Osteoblast (primary cell): ENCODE data around the gene GJD2. TPM values are rescaled to one million over a fixed set of nuclear protein-coding genes. Genes with fewer than 3 reads are reported as not detected.

ENCODE experiments used
- DNase-seq: peaks from one replicate; pipeline ENCODE4 v3.0.0; 2011; ENCODE audit warnings: low spot score, mixed read lengths; ENCODE audit not compliant: insufficient read length; ENCODE audit errors: missing footprints
- H2AFZ ChIP-seq: 2 replicates; pipeline ENCODE4 v1.6.0; 2011; ENCODE audit warnings: mild to moderate bottlenecking, low read length
- H3K27ac ChIP-seq: 2 replicates; pipeline ENCODE4 v1.5.1; 2011; ENCODE audit warnings: mild to moderate bottlenecking, low read depth, low read length, moderate library complexity
- H3K27me3 ChIP-seq: 2 replicates; pipeline ENCODE4 v1.6.0; 2012; ENCODE audit warnings: mild to moderate bottlenecking, control low read depth, inconsistent platforms, low read length, moderate library complexity; ENCODE audit not compliant: insufficient read depth
- H3K36me3 ChIP-seq: 2 replicates; pipeline ENCODE4 v1.5.1; 2011; ENCODE audit warnings: mild to moderate bottlenecking, low read length, control low read depth, moderate library complexity; ENCODE audit not compliant: insufficient read depth
- H3K4me1 ChIP-seq: 2 replicates; pipeline ENCODE4 v1.5.1; 2011; ENCODE audit warnings: mild to moderate bottlenecking, low read length, control low read depth, moderate library complexity; ENCODE audit not compliant: insufficient read depth
- H3K4me2 ChIP-seq: 2 replicates; pipeline ENCODE4 v1.6.0; 2011; ENCODE audit warnings: mild to moderate bottlenecking, low read length; ENCODE audit not compliant: insufficient read depth
- H3K4me3 ChIP-seq: fragments of 200-600 bp; sonication (generic); 3 replicates; pipeline ENCODE4 v1.5.1; 2012; ENCODE audit warnings: mild to moderate bottlenecking, low read length, inconsistent platforms; ENCODE audit not compliant: insufficient read depth
- H3K79me2 ChIP-seq: 2 replicates; pipeline ENCODE4 v1.6.0; 2012; ENCODE audit warnings: mild to moderate bottlenecking, low read length, control low read depth, inconsistent platforms; ENCODE audit not compliant: insufficient read depth
- H3K9me3 ChIP-seq: 2 replicates; pipeline ENCODE4 v1.5.1; 2011; ENCODE audit warnings: low read depth, low read length, control low read depth
- H4K20me1 ChIP-seq: 2 replicates; pipeline ENCODE4 v1.6.0; 2012; ENCODE audit warnings: mild to moderate bottlenecking, low read length, control low read depth; ENCODE audit not compliant: insufficient read depth
- CTCF ChIP-seq: IDR thresholded peaks from 2 replicates; pipeline ENCODE4 v1.5.1; 2011; ENCODE audit warnings: mild to moderate bottlenecking, low read depth, low read length, moderate library complexity; ENCODE audit errors: extremely low read depth
- total RNA-seq: library from RNA; depleted of rRNA; stranded (reverse); fragments of >200 nt; gene quantifications from 2 replicates; pipeline ENCODE4 v1.2.3, GENCODE V29; 2012

The GJD2 gene
- total RNA-seq, 1 donor, result not detected

GRCh38 chr15:34721157-34721801 is 33.5 kb downstream of the GJD2 start:
- Histone ChIP-seq H3K9me3 (no peaks in the 10 kb centered on the region), H3K4me2 (peak overlapping the region; percentile 86), H3K36me3 (no peaks in the 10 kb centered on the region), H3K4me1 (peaks cover 16% of the 10 kb centered on the region), H2AFZ (peak overlapping the region; percentile 82), H3K27me3 (peaks cover 16% of the 10 kb centered on the region), H3K4me3 (peak overlapping the region; percentile 63), H4K20me1 (no peaks in the 10 kb centered on the region), H3K79me2 (no peaks in the 10 kb centered on the region), H3K27ac (no peak overlapping the region)
- no peak for TF ChIP-seq CTCF
- DNase-seq, result no peak

GRCh38 chr15:34719695-34720094 is 35.1 kb downstream of the GJD2 start:
- Histone ChIP-seq H3K4me2 (no peak overlapping the region), H3K4me1 (peaks cover 9% of the 10 kb centered on the region), H2AFZ (no peak overlapping the region), H4K20me1 (no peaks in the 10 kb centered on the region), H3K27ac (no peak overlapping the region), H3K9me3 (no peaks in the 10 kb centered on the region), H3K36me3 (no peaks in the 10 kb centered on the region), H3K79me2 (no peaks in the 10 kb centered on the region), H3K4me3 (no peak overlapping the region), H3K27me3 (peaks cover 16% of the 10 kb centered on the region)
- TF ChIP-seq CTCF, result no peak
- no peak for DNase-seq

- no peak overlapping the region for H3K4me3 ChIP-seq
- no peak overlapping the region for H3K4me2 ChIP-seq
- no peak for DNase-seq
- TF ChIP-seq CTCF, result no peak
- H3K79me2 ChIP-seq, result no peaks in the 10 kb centered on the region
- H2AFZ ChIP-seq, result no peak overlapping the region
- H3K9me3 ChIP-seq, result no peaks in the 10 kb centered on the region
- H3K4me1 ChIP-seq, result peaks cover 9% of the 10 kb centered on the region
- no peak overlapping the region for H3K27ac ChIP-seq
- no peaks in the 10 kb centered on the region for H3K36me3 ChIP-seq
- H4K20me1 ChIP-seq, result no peaks in the 10 kb centered on the region
- H3K27me3 ChIP-seq, result peaks cover 16% of the 10 kb centered on the region
These were observed 35.8 kb downstream of the GJD2 start for GRCh38 chr15:34718681-34719665.

- Histone ChIP-seq H3K27ac (no peak overlapping the region), H3K4me1 (peaks cover 8% of the 10 kb centered on the region), H3K36me3 (no peaks in the 10 kb centered on the region), H3K4me2 (no peak overlapping the region), H4K20me1 (no peaks in the 10 kb centered on the region), H3K4me3 (no peak overlapping the region), H3K27me3 (peaks cover 27% of the 10 kb centered on the region), H2AFZ (no peak overlapping the region), H3K79me2 (no peaks in the 10 kb centered on the region), H3K9me3 (no peaks in the 10 kb centered on the region)
- TF ChIP-seq CTCF, result no peak
- no peak for DNase-seq
These were observed 37.1 kb downstream of the GJD2 start for GRCh38 chr15:34717729-34718128.
